Posterior vena cava (tissue), 2 donors: ENCODE measurements around the gene C4BPA. TPM values are rescaled to one million over a fixed set of nuclear protein-coding genes. Genes with fewer than 3 reads are reported as not detected.

Source experiments
- DNase-seq: peaks from one replicate; pipeline ENCODE4 v3.0.0-alpha.2; 2020; ENCODE audit warnings: low spot score
- intact Hi-C, 2 donors: fragments of 100-400 bp; cut with DNase I; formaldehyde crosslinking; loops; one replicate each; pipeline versions ENCODE4 v1.14.1 to v1.14.2; 2022 to 2023
- total RNA-seq, 2 donors: library from RNA; stranded (reverse); fragmentation: NEBNext Ultra II Directional; extraction: Animal tissue kit (Norgen Biotek cat#: 25700); gene quantifications; one replicate each; pipeline ENCODE4 v1.2.1, GENCODE V29; 2021
- donor health status: DM: yes; HTN: yes; CAD: no.
- donor health status: DM: yes; HTN: yes; CAD: no.

Gene C4BPA
- total RNA-seq, 2 donors from 2014 or later, result 0.37 TPM; not detected in 1

- intact Hi-C loops, result no loop called here
- DNase-seq, result no peak
Measured at GRCh38 chr1:207156826-207157225, 52.8 kb downstream of the C4BPA start.

DNA sequence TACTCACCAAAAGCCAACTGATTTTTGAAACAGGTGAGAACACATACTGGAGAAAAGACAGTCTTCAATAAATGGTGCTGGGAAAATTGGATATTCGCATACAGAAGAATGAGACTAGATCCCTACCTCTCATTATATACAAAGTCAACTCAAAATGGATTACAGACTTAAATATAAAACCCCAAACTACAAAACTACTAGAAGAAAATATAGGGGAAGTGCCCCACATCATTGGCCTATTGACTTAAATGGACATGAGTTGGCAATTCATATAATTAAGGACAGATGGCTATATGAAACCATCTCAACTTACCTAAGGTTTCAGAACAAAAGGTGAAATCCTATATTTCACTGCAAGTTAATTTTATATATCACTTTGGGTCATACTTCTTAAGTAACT lies 60.1 kb downstream of the C4BPA start:
- intact Hi-C loops, result no loop called here

DNA sequence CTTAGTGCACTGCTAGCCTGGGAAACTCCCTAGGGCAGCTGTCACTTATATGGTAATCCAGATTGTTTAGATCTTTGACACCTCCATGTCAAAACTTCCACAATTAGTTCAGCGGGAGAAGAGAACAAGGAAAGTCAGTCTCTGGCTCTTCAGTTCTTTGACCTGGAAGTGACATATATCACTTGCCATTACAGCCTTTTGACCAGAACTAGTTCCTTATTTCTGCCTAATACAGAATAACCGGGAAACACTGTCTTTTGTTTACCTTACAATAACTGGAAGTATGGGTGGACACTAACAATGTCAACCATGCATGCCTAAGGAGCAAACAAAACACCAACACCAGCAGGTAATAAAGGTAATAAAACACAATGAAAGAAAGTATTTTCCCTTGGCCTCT lies 68.3 kb downstream of the C4BPA start:
- intact Hi-C loops, result loop anchor here in 1 of 2 donors (10.0 kb wide), 1 partner anchor 698 kb away; the partner anchor contains the start of gene IKBKE
- no peak for DNase-seq

More for the DNA sequence above, 60.1 kb downstream of the C4BPA start:
- no peak for DNase-seq

- intact Hi-C loops, result loop anchor here in 1 of 2 donors (10.0 kb wide), 1 partner anchor 698 kb away; the partner anchor contains the start of gene IKBKE
Measured at GRCh38 chr1:207172885-207173284, 68.9 kb downstream of the C4BPA start.

DNA sequence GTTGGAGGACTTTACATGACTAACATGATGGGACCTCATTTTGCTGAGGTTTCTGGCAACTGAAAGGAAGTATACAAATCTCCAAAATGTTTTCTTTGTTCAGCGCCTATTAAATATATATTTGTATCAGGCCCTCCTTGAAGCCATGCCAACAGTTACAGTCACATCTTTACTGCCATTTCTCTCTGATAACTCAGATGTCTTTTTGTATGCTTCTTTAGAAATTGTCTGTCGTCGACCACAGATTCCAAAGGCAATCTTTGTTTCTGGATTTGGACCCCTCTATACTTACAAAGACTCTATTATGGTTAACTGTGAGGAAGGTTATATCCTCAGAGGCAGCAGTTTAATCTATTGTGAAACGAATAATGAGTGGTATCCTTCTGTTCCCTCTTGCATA lies 69.4 kb downstream of the C4BPA start:
- intact Hi-C loops, result loop anchor here in 1 of 2 donors (10.0 kb wide), 1 partner anchor 699 kb away; the partner anchor contains the start of gene IKBKE
- no peak for DNase-seq

More at GRCh38 chr1:207172885-207173284, 68.9 kb downstream of the C4BPA start:
- DNase-seq, result no peak

DNA sequence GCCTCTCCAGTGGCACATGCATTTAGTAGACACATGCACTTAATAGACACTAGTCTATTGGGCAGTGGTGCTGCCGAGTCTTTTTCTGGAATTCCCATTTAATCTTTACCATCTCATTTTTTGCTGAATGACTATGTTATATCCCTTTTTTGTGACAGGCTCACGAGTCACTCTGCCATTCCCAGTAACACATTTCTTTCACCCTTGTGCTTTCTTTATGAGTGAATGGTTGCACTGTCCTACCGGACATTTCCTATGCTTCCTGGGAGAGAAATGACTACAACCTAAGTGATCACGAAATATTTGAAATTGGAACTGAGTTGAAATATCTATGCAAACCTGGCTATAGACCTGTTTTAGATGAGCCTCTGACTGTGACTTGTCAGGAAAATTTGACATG lies 70.9 kb downstream of the C4BPA start:
- DNase-seq, result no peak

GRCh38 chr1:207179036-207179435 lies 75.0 kb downstream of the C4BPA start:
- no peak for DNase-seq
- intact Hi-C loops, result loop anchor here in 1 of 2 donors (10.0 kb wide), 1 partner anchor 704 kb away; the partner anchor contains the start of gene IKBKE

More for the DNA sequence above, 70.9 kb downstream of the C4BPA start:
- intact Hi-C loops, result loop anchor here in 1 of 2 donors (10.0 kb wide), 1 partner anchor 700 kb away; the partner anchor contains the start of gene IKBKE

DNA sequence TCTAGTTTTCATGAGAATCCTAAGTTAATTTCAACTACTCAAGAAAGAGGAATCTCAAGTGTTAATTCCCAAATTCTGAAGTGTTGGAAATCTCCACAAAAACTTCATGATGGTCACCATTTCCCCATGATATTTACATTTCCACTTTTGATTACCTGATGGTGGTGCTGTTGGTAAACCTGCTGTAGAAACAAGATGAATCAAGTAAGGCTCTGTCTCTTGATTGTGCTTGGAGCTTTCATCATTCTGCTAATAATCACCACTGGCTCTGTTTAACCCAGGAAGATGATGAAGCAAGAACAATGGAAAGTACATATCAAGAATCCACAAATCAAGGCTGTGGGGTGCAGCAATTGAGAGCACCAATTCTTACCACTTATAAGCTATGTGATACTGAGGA lies 77.8 kb downstream of the C4BPA start:
- DNase-seq, result no peak
- intact Hi-C loops, result no loop called here

GRCh38 chr1:207186503-207186902 lies 82.5 kb downstream of the C4BPA start:
- no peak for DNase-seq
- intact Hi-C loops, result no loop called here

GRCh38 chr1:207188901-207189300 lies 84.9 kb downstream of the C4BPA start:
- no peak for DNase-seq
- intact Hi-C loops, result no loop called here

DNA sequence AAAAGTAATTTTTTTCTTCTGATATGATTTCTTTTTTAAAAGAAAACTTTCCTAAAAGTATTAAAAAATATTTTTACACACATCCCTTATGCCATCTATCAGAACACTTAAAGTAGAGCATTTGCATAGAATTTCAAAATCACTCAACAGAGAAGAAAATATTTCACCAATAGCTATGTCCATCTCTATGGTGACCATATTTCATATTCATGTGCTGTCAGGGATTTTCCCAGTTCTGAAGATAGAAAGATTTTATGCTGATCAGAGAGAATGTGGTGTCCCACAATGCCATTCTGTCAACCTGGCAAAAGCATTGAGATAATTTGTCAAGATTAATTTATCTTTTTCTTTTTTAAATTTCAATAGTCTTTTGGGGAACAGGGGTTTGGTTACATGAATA lies 87.0 kb downstream of the C4BPA start:
- intact Hi-C loops, result no loop called here
- no peak for DNase-seq

DNA sequence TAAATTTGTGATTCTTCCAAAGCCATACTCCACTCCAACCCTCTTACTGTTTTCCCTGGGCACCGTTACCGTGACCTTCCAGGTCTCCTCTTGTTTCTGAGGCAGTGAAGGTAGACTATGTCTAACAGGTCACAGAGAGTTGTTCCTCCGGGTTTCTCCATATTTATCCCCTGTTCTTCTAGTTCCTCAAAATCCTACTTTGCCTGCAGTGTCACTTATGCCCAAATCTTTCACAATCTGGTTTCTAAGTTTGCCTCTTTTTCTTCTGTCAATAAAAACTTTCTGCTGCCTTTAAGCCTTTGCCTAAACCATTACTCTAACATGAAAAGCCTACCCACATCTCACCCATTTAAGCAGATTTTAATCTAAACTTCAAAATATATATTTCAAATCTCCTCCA lies 87.7 kb downstream of the C4BPA start:
- DNase-seq, result no peak
- intact Hi-C loops, result no loop called here

GRCh38 chr1:207194197-207194596 lies 90.2 kb downstream of the C4BPA start:
- intact Hi-C loops, result no loop called here
- no peak for DNase-seq

Other genes starting within 250 kb of the C4BPA start
- not detected for gene IL20, start 238.6 kb upstream of the C4BPA start, total RNA-seq
- gene IL24, start 206.8 kb upstream of the C4BPA start, total RNA-seq, result not detected
- gene FCMR, start 182.3 kb upstream of the C4BPA start, total RNA-seq, result 1 to 10 TPM; 1.4 to 3.3 TPM
- gene PIGR, start 157.8 kb upstream of the C4BPA start, total RNA-seq, result under 1 TPM; 0.33 to 0.79 TPM
- gene FCAMR, start 133.8 kb upstream of the C4BPA start, total RNA-seq, result not detected
- gene C1orf116, start 71.5 kb upstream of the C4BPA start, total RNA-seq, result not detected
- gene YOD1, start 53.0 kb upstream of the C4BPA start, total RNA-seq, result 1 to 10 TPM; 6.6 to 7.0 TPM
- gene PFKFB2, start 51.0 kb upstream of the C4BPA start, total RNA-seq, result 10 to 100 TPM; 10.2 to 13.0 TPM
- gene C4BPB, start 15.4 kb upstream of the C4BPA start, total RNA-seq, result 1 to 10 TPM in 1 of 2 donors, under 1 TPM in 1; 0.43 to 3.3 TPM
- gene CD55, start 217.4 kb downstream of the C4BPA start, total RNA-seq, result 10 to 100 TPM; 52.7 to 53.2 TPM